HG02970 (cell line): ENCODE results near the gene PPIE.
"Not testable (repeated sequence)": the region's sequence is repeated elsewhere in the genome, so short reads cannot be mapped to it uniquely, and the experiment has no call there.

Source experiments
- ATAC-seq: cut with Tn5 transposase; IDR thresholded peaks from one replicate; pipeline ENCODE4 v1.9.1; 2021; ENCODE audit warnings: mild to moderate bottlenecking, moderate library complexity, moderate number of reproducible peaks; ENCODE audit not compliant: unreplicated experiment, low FRiP score

Gene PPIE

GRCh38 chr1:39755965-39756659, 17.4 kb downstream of the PPIE start:
- no peak for ATAC-seq

GRCh38 chr1:39757501-39757900, 18.8 kb downstream of the PPIE start:
- ATAC-seq = no peak

- ATAC-seq = no peak
Measured at GRCh38 chr1:39758556-39759435, 20.1 kb downstream of the PPIE start.

GRCh38 chr1:39759436-39759726, 20.7 kb downstream of the PPIE start:
- ATAC-seq = no peak

GRCh38 chr1:39760074-39761008, 21.7 kb downstream of the PPIE start:
- ATAC-seq = no peak

GRCh38 chr1:39761016-39761415, 22.3 kb downstream of the PPIE start:
- ATAC-seq = no peak

- ATAC-seq = no peak
Measured at GRCh38 chr1:39761557-39762260, 23.0 kb downstream of the PPIE start.

- no peak for ATAC-seq
Measured at GRCh38 chr1:39762550-39763540, 24.2 kb downstream of the PPIE start.

GRCh38 chr1:39763619-39764374, 25.1 kb downstream of the PPIE start:
- ATAC-seq = not testable (repeated sequence)

GRCh38 chr1:39764512-39764911, 25.8 kb downstream of the PPIE start:
- ATAC-seq = not testable (repeated sequence)

GRCh38 chr1:39766466-39766865, 27.8 kb downstream of the PPIE start:
- not testable (repeated sequence) for ATAC-seq

- ATAC-seq = not testable (repeated sequence)
Measured at GRCh38 chr1:39769502-39769901, 30.8 kb downstream of the PPIE start.

- ATAC-seq = not testable (repeated sequence)
Measured at GRCh38 chr1:39770100-39771021, 31.7 kb downstream of the PPIE start.

GRCh38 chr1:39771022-39771532, 32.4 kb downstream of the PPIE start, which contains the start of gene OXCT2:
Gene OXCT2 (minus strand): TSS chr1:39771348. CDS start chr1:39771255, 93 bp downstream.
- ATAC-seq = not testable (repeated sequence)

GRCh38 chr1:39773369-39773979, 34.8 kb downstream of the PPIE start:
- not testable (repeated sequence) for ATAC-seq

- ATAC-seq = not testable (repeated sequence)
Measured at GRCh38 chr1:39775141-39775540, 36.5 kb downstream of the PPIE start.
